GM21515 (cell line): ENCODE results near the gene GPRC5A.
"Not testable (repeated sequence)": the region's sequence is repeated elsewhere in the genome, so short reads cannot be mapped to it uniquely, and the experiment has no call there.

ENCODE experiments used
- ATAC-seq: cut with Tn5 transposase; IDR thresholded peaks from one replicate; pipeline ENCODE4 v1.9.1; 2021; ENCODE audit not compliant: unreplicated experiment

Gene GPRC5A, protein sequence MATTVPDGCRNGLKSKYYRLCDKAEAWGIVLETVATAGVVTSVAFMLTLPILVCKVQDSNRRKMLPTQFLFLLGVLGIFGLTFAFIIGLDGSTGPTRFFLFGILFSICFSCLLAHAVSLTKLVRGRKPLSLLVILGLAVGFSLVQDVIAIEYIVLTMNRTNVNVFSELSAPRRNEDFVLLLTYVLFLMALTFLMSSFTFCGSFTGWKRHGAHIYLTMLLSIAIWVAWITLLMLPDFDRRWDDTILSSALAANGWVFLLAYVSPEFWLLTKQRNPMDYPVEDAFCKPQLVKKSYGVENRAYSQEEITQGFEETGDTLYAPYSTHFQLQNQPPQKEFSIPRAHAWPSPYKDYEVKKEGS

GRCh38 chr12:12891080-12891880, at the start of gene GPRC5A:
Gene GPRC5A, plus strand, starts transcription at chr12:12891562. Its CDS starts 16,688 bp downstream, at chr12:12908250.
- ATAC-seq: no peak

- no peak for ATAC-seq
Observed at GRCh38 chr12:12845794-12846243, 45.5 kb upstream of the GPRC5A start.

DNA sequence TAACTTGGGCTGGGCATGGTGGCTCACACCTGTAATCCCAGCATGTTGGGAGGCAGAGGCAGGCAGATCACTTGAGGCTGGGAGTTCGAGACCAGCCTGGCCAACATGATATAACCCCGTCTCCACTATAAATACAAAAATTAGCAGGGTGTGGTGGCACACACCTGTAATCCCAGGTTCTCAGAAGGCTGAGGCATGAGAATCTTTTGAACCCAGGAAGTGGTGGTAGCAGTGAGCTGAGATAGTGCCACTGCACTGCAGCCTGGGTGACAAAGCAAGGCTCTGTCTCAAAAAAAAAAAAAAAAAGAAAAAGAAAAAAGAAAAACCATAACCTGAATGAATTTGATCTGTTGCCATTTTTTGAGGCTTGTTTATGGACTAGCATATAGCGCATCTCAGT, 44.6 kb upstream of the GPRC5A start:
- ATAC-seq: not testable (repeated sequence)

DNA sequence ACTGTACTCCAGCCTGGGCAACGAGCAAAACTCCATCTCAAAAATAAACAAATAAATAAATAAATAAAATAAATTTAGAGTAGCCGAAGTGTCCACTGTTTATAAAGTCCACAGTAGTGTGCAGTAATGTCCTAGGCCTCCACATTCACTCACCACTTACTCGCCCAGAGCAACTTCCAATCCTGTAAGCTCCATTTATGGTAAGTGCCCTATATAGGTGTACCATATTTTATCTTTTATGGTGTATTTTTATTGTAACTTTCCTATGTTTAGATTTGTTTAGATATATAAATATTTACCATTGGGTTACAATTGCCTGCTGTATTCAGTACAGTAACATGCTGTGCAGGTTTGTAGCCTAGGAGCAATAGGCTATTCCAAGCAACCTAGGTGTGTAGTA, 37.9 kb upstream of the GPRC5A start:
- ATAC-seq: no peak

DNA sequence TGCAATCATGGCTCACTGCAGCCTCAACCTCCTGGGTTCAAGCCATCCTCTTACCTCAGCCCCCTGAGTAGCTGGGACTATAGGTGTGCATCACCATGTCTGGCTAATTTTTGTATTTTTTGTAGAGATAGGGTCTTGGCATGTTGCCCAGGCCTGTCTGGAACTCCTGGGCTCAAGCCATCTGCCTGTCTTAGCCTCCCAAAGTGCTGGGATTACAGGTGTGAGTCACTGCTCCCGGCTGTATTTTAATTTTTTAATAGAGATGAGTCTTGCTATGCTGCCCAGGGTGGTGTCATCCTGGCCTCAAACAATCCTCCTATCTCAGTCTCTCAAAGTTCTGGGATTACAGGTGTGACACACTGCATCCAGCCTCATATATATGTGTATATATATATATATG, 31.7 kb upstream of the GPRC5A start:
- no peak for ATAC-seq

- ATAC-seq: no peak
Observed at GRCh38 chr12:12864243-12864642, 27.1 kb upstream of the GPRC5A start.

DNA sequence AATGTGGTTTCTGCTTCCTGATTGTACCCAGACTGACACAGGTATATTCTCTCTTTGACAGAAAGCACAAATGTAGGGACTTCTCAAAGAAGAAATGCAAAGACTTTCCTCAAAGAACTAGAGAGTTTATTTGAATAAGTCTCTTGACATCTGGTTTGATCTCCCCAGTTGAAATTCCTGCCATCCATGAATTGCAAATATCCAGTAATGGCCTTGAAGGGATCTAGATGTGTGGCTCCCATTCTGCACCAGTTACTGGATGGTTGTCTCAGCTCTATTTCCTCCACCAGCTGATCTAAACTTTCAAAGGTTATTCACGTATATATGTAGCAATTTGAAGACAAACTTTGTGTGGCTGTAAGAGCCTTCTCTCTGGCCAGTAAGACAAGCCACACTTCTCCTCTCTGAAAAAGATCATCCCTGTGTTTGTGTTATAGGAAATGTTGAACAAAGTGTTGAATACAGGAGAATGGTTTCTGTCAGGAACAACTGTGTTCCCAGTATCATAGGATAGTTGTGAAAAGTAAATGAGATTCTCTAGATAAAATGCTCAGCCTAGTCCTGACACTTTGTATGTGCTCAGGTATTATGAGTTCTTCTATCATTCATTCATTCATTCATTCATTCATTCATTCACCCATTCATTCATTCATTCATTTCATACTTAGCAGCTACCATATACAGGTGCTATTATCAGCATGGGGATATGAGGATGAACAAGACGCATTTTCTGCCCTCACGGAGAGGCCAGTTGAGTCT, 22.7 kb upstream of the GPRC5A start:
- no peak for ATAC-seq

- ATAC-seq: no peak
Observed at GRCh38 chr12:12870465-12870864, 20.9 kb upstream of the GPRC5A start.

GRCh38 chr12:12871587-12872138, 19.7 kb upstream of the GPRC5A start:
- ATAC-seq: no peak

- ATAC-seq: no peak
Observed at GRCh38 chr12:12872139-12872933, 19.0 kb upstream of the GPRC5A start.

- ATAC-seq: no peak
Observed at GRCh38 chr12:12872934-12873275, 18.5 kb upstream of the GPRC5A start.

DNA sequence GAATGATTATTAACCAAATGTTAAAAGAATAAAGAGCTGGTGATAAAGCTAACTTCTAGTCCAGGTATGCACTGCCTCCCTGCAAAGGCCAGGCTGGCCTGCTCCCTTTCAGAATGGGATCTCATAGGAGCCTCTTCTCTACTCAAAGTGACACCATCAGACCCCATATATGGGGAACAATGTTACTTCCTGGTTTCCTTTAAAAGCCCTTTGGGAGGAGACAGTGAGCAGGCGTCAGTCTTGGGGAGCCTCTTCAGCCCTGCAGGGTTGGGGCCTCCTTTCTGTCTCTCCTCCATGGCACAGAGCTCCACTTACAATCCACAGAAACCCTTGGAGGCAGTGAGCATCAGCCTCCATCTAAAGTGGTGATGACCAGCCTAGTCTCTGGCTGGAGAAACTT, 17.3 kb upstream of the GPRC5A start:
- no peak for ATAC-seq

- not testable (repeated sequence) for ATAC-seq
Observed at GRCh38 chr12:12875301-12875700, 16.1 kb upstream of the GPRC5A start.

- ATAC-seq: no peak
Observed at GRCh38 chr12:12877153-12877768, 14.1 kb upstream of the GPRC5A start.

DNA sequence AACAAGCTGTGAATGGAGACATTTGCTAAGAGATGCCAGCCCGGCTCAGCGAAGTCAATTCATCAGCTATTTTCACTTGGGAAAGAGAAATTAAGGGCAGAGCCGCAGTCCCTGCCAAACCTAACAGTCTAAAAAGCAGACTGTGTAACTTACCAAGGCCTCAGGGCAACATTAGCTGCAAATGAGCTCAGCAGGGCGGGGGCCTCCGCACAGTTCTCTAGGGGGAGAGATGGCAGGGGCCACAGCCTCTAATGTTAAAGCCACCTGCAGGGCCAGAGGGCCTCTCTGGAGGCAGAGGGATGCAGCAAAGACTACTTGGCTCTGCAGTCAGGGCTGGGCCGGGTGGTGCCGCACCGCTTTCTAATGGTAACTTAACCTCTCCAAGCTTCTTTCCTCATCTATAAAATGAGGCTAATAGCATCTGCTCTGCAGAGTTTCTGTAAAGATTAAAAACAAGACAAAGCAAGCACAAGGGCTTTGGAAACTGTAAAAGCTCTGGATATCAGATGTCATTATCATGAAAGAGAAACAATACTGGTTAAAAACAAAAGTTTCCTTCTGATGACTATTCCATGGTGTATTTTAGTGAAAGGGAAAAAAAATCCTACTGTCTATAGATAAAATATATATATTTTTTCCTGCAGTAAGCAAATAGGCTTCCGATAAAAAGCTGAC, 13.4 kb upstream of the GPRC5A start:
- no peak for ATAC-seq

DNA sequence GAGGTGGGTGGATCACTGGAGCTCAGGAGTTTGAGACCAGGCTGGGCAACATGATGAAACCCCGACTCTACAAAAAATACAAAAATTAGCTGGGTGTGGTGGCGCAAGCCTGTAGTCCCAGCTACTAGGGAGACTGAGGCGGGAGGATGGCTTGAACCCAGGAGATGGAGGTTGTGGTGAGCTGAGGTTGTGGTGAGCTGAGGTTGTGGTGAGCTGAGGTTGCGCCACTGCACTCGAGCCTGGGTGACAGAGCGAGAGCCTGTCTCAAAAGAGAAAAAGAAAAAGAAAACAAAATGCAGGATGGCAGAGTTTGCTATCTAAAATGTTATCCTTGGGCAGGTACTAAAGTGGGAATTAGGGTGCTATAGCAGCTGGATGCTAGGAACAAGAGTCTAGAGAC, 10.8 kb upstream of the GPRC5A start:
- ATAC-seq: no peak

GRCh38 chr12:12881151-12881909, 10.0 kb upstream of the GPRC5A start:
- ATAC-seq: no peak

DNA sequence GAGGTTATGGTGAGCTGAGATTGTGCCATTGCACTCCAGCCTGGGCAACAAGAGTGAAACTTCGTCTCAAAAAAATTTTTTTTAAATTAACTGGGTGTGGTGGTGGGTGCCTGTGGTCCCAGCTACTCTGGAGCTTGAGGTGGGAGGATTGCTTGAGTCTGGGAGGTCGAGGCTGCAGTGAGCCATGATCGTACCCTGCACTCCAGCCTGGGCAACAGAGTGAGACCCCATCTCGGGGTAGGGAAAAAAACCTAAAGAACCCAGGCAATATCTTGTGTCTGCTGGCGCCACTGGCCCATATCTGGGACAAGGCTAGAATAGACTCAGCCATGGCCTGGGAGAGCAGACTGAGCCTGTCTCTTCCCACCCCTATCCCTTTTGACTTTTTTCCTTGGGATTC, 9.1 kb upstream of the GPRC5A start:
- no peak for ATAC-seq
